Measurements from ENCODE around the gene GPBAR1. TPM values are rescaled to one million over a fixed set of nuclear protein-coding genes. Genes with fewer than 3 reads are reported as not detected.
A peak's percentile ranks its signal among the peaks of the same experiment; 100 is the strongest.

GPBAR1 gene
- total and polyA plus RNA-seq, 2 experiments from 2014 or later: 0.44 TPM; not detected in 1

- Histone ChIP-seq H3K4me1 (ENCODE audit: insufficient read depth) (peaks cover 32% of the 10 kb centered on the region), H3K27ac (ENCODE audit: low read depth) (no peak overlapping the region), H3K9me2 (ENCODE audit: insufficient read depth) (no peaks in the 10 kb centered on the region), H3K36me3 (ENCODE audit: insufficient read depth) (no peaks in the 10 kb centered on the region), H3K4me3 (no peak overlapping the region), H3K4me2 (no peak overlapping the region), H3F3A (replicated peaks; ENCODE audit: low read depth) (peaks cover 7% of the 10 kb centered on the region; the same call in 1 of the 2 replicates), H3K79me2 (replicated peaks; ENCODE audit: insufficient read depth) (peaks cover 9% of the 10 kb centered on the region), H4K20me1 (replicated peaks; ENCODE audit: insufficient read depth) (no peaks in the 10 kb centered on the region), H3K27me3 (ENCODE audit: insufficient read depth) (no peaks in the 10 kb centered on the region), H2AFZ (no peak overlapping the region)
- Mint-ChIP-seq H3K27ac (no peak overlapping the region), H3K9me3 (no peaks in the 10 kb centered on the region), H3K27me3 (ENCODE audit: insufficient read depth, low read depth, poor library complexity) (peaks cover 7% of the 10 kb centered on the region), H3K36me3 (ENCODE audit: low read depth) (peaks cover 40% of the 10 kb centered on the region), H3K4me1 (peaks cover 24% of the 10 kb centered on the region), H3K4me3 (no peak overlapping the region; the same call in 2 of the 3 replicates)
- DNase-seq (ENCODE audit: low spot score) (no peak), ATAC-seq (peak; percentile 6; the same call in 1 of the 3 replicates)
- TF ChIP-seq CTCF (conservative IDR thresholded peaks at IDR 0.05; ENCODE audit: low read depth in 2 of 2) (peak; percentile 26 to 45; a peak in 3 of 4 replicates), CREB1 (CRISPR knock-in tag; IDR thresholded peaks at IDR 0.05; ENCODE audit: low read depth) (no peak)
Observed at GRCh38 chr2:218263817-218264641, 3.2 kb downstream of the GPBAR1 start.

GRCh38 chr2:218264773-218265561 lies 4.2 kb downstream of the GPBAR1 start:
- DNase-seq (ENCODE audit: low spot score): no peak
- TF ChIP-seq REST (IDR thresholded peaks at IDR 0.05; ENCODE audit: unreplicated experiment) (no peak), ETS1 (IDR thresholded peaks at IDR 0.05) (no peak), CREB1 (CRISPR knock-in tag; IDR thresholded peaks at IDR 0.05; ENCODE audit: low read depth) (no peak), STAT1 (IDR thresholded peaks at IDR 0.05; ENCODE audit: unreplicated experiment) (no peak)

More at GRCh38 chr2:218264773-218265561, 4.2 kb downstream of the GPBAR1 start:
- H3K36me3 Mint-ChIP-seq (ENCODE audit: low read depth): peaks cover 44% of the 10 kb centered on the region
- no peaks in the 10 kb centered on the region for H3K9me3 Mint-ChIP-seq
- Histone ChIP-seq H3K4me1 (ENCODE audit: insufficient read depth) (peaks cover 27% of the 10 kb centered on the region), H2AFZ (no peak overlapping the region), H3K4me2 (no peak overlapping the region), H3K36me3 (ENCODE audit: insufficient read depth) (no peaks in the 10 kb centered on the region), H3K27ac (ENCODE audit: low read depth) (no peak overlapping the region), H3K4me3 (no peak overlapping the region), H3K27me3 (ENCODE audit: insufficient read depth) (no peaks in the 10 kb centered on the region), H3F3A (replicated peaks; ENCODE audit: low read depth) (peaks cover 1% of the 10 kb centered on the region; the same call in 1 of the 2 replicates), H3K9me2 (ENCODE audit: insufficient read depth) (no peaks in the 10 kb centered on the region), H3K79me2 (replicated peaks; ENCODE audit: insufficient read depth) (peaks cover 17% of the 10 kb centered on the region), H4K20me1 (replicated peaks; ENCODE audit: insufficient read depth) (no peaks in the 10 kb centered on the region; the same call in 1 of the 2 replicates)
- peaks cover 9% of the 10 kb centered on the region for H3K27me3 Mint-ChIP-seq (ENCODE audit: insufficient read depth, low read depth, poor library complexity)
- no peak overlapping the region for H3K4me3 Mint-ChIP-seq
- H3K4me1 Mint-ChIP-seq: peaks cover 21% of the 10 kb centered on the region
- H3K27ac Mint-ChIP-seq: no peak overlapping the region
- ATAC-seq: no peak
